Activated CD4-positive, alpha-beta memory T cell treated with anti-CD3 and anti-CD28 coated beads, Interleukin-2, amount 10 ng/mL, durations not matched to agents 7 days and 5 days (primary cell): ENCODE results near the gene LMBRD1. TPM values are rescaled to one million over a fixed set of nuclear protein-coding genes. Genes with fewer than 3 reads are reported as not detected.

Source experiments
- CTCF ChIA-PET: fragments of 350-600 bp; sonication (Branson Sonifier 250); formaldehyde crosslinking; loops from one replicate; lab custom pipeline; 2021; ENCODE audit warnings: antibody characterized with exemption, inconsistent platforms; lab: Charles Lee
- POLR2A ChIA-PET: fragments of 350-600 bp; sonication (Branson Sonifier 250); formaldehyde crosslinking; loops from one replicate; lab custom pipeline; 2021; ENCODE audit warnings: antibody characterized with exemption; lab: Charles Lee
- DNase-seq: peaks from one replicate; pipeline ENCODE4 v3.0.0-alpha.2; 2020
- H3K27ac Mint-ChIP-seq: one replicate; pipeline ENCODE4 v1.8.0; 2021; ENCODE audit warnings: mild to moderate bottlenecking, mixed read lengths
- H3K27me3 Mint-ChIP-seq: one replicate; pipeline ENCODE4 v1.8.0; 2021; ENCODE audit warnings: mixed read lengths
- H3K36me3 Mint-ChIP-seq: one replicate; pipeline ENCODE4 v1.8.0; 2021; ENCODE audit warnings: low read depth, mixed read lengths
- H3K4me1 Mint-ChIP-seq: one replicate; pipeline ENCODE4 v1.8.0; 2021; ENCODE audit warnings: mixed read lengths
- H3K4me3 Mint-ChIP-seq: one replicate; pipeline ENCODE4 v1.8.0; 2021; ENCODE audit warnings: mild to moderate bottlenecking, mixed read lengths
- H3K9me3 Mint-ChIP-seq: one replicate; pipeline ENCODE4 v1.8.0; 2021; ENCODE audit warnings: mixed read lengths
- total RNA-seq, 2 experiments: library from RNA; stranded (reverse); gene quantifications; one replicate each; pipeline ENCODE4 v1.2.3, GENCODE V29; 2021

The LMBRD1 gene
- total RNA-seq, 2 experiments from 2014 or later, result 30.0 to 30.7 TPM

DNA sequence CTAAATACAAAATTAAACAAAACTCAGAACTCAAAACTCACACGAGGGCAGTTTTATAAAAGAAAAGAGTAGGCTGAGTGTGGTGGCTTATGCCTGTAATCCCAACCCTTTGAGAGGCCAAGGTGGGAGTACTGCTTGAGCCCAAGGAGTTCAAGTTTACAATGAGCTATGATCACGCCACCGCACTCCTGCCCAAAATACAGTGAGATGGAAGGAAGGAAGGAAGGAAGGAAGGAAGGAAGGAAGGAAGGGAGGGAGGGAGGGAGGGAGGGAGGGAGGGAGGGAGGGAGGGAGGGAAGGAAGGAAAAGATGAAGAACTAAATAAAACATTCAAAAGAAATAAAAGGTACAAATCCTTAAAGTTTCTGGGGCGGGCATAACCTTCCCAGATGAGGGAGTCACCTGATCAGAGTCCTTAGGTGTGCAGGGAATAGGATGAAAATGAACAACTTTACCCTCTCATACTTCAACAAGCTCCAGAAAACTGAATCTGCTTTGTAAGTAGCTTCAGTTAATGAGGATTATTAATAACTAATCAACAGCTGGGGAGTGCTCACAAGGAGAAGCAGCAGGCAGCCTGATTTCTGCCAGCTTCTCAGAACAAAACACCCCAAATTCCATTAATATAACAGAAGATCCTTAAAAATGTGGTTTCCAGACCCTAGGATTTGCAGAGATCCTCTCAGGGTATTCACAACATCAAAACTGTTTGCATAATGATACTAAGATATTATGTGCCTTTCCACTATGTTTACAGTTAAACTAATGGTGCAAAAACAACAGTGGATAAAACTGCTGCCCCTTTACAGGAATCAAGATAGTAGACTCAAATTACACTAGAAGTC is 21.8 kb downstream of the LMBRD1 start:
- H3K27me3 Mint-ChIP-seq, result no peaks in the 10 kb centered on the region
- H3K4me1 Mint-ChIP-seq, result peaks cover 3% of the 10 kb centered on the region
- ChIA-PET CTCF (no interaction called here), POLR2A (no interaction called here)
- no peak for DNase-seq
- H3K36me3 Mint-ChIP-seq, result peaks cover 69% of the 10 kb centered on the region
- no peak overlapping the region for H3K4me3 Mint-ChIP-seq
- H3K9me3 Mint-ChIP-seq, result peaks cover 5% of the 10 kb centered on the region
- no peak overlapping the region for H3K27ac Mint-ChIP-seq

DNA sequence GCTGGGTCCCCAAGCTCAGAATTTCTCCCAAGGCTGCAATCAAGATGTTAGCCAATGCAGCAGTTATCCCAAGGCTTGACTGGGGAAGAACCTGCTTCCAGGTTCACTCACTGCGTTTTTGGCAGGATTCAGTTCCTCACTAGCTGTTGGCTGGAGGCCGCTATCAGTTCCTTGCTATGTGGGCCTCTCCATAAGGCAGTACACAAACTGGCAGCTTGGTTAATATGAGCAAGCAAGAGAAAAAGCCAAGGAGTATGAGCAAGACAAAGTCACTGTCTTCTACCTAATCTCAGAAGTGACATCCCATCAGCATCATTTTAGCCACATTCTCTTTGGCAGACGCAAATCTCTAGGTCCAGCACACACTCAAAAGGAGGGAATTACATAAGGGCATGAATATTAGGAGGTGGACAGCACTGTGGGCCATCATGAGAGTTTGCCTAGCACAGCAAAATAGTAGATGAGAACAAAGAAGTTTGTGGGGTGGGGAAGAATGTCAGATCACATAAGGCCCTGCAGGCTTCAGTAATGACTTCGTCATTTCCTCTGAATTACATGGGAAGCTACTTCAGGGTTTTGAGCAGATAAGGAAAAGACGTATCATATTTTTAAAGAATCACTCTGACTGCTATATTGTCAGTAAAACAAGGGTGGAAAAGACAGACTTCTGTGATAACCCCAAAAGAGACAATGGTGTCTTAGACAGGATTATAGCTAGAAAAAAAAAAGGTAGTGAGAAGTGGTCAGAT is 25.5 kb downstream of the LMBRD1 start:
- no peak for DNase-seq
- peaks cover 5% of the 10 kb centered on the region for H3K9me3 Mint-ChIP-seq
- H3K4me3 Mint-ChIP-seq, result no peak overlapping the region
- H3K27ac Mint-ChIP-seq, result no peak overlapping the region
- ChIA-PET POLR2A (no interaction called here), CTCF (no interaction called here)
- peaks cover 3% of the 10 kb centered on the region for H3K4me1 Mint-ChIP-seq
- H3K36me3 Mint-ChIP-seq, result peaks cover 52% of the 10 kb centered on the region
- H3K27me3 Mint-ChIP-seq, result no peaks in the 10 kb centered on the region

DNA sequence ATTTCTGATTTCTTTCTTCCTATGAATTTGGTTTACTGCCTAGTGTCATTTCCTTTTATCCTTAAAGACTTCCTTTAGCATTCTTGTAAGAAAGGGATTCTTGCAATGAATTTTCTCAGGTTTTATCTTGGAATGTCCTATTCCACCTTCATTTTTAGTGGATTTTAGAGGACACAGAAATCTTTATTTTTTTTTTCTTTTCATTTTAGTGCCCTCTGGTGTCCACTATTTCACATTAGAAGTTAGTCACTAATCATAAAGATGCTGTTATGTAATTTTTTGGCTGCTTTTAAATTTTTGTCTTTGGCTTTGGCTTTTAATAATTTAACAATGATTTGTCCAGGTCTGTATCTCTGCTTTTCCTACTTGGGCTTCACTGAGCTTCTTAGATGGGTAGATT is 28.1 kb downstream of the LMBRD1 start:
- Mint-ChIP-seq H3K36me3 (peaks cover 38% of the 10 kb centered on the region), H3K9me3 (no peaks in the 10 kb centered on the region), H3K27ac (no peak overlapping the region), H3K4me3 (no peak overlapping the region), H3K4me1 (peaks cover 3% of the 10 kb centered on the region), H3K27me3 (no peaks in the 10 kb centered on the region)
- POLR2A ChIA-PET, result no interaction called here
- no peak for DNase-seq
- CTCF ChIA-PET, result no interaction called here

DNA sequence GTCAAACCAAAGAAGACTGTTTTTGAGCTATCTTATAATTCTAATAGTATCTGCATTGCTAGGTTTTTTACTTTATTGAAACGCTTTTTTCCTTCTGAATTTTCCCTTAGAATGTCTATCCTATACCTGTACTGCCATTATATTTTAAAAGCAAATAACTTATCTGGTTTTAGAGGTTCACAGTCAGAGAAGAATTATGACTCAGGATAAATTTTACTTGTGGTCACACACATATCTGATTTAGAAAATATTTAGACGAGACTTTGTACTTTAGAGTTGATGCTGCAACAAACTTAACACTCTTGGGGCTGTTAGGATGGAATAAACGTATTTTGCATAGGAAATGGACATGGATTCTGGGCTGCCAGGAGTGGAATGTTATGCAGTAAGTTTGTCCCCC is 33.0 kb downstream of the LMBRD1 start:
- no peak overlapping the region for H3K27ac Mint-ChIP-seq
- no peaks in the 10 kb centered on the region for H3K9me3 Mint-ChIP-seq
- no peaks in the 10 kb centered on the region for H3K4me1 Mint-ChIP-seq
- no peak overlapping the region for H3K4me3 Mint-ChIP-seq
- DNase-seq, result no peak
- ChIA-PET CTCF (interaction anchor here (1.6 kb wide), 1 partner anchor 30 kb away, joined by 3 read pairs; no protein-coding TSS in a partner anchor), POLR2A (no interaction called here)
- peaks cover 16% of the 10 kb centered on the region for H3K36me3 Mint-ChIP-seq
- H3K27me3 Mint-ChIP-seq, result no peaks in the 10 kb centered on the region

DNA sequence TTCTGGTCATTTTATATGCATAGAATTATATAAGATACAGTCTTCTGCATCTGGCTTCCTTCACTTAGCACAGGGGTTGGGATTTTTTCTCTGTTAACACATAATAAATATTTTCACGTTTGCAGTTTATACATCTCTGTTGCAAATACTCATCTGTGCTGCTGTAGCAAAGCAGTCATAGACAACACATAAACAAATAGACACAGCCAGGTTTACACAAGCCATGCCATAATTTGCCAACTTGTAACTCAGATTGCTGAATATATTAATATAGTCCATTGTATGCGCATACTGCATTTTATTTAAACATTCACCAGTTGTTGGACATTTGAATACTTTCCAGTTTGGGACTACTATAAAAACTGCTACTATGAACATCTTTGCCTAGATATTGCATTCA is 35.0 kb downstream of the LMBRD1 start:
- CTCF ChIA-PET, result no interaction called here
- POLR2A ChIA-PET, result no interaction called here
- Mint-ChIP-seq H3K27me3 (no peaks in the 10 kb centered on the region), H3K4me3 (no peak overlapping the region), H3K36me3 (peaks cover 19% of the 10 kb centered on the region), H3K27ac (no peak overlapping the region), H3K9me3 (peaks cover 2% of the 10 kb centered on the region), H3K4me1 (peaks cover 4% of the 10 kb centered on the region)
- no peak for DNase-seq

DNA sequence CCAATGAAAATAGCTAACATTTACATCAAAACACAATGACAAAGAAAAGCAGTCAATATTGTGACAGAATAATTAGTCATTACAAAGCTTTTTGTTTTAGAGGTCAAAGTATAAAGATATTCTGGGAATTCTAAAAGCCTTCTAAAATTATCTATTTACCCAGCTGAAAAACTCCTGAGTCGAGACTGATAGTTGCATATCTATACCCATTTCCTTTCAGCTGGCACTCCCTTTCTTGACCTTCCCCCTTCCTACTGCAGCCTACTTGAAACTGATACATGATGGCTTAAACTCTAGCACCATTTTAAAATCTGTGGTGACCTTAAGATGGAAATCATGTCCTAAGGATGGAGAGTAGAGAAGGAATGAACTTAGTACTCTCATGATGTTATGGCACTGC is 38.6 kb downstream of the LMBRD1 start:
- ChIA-PET POLR2A (no interaction called here), CTCF (no interaction called here)
- Mint-ChIP-seq H3K36me3 (peaks cover 32% of the 10 kb centered on the region), H3K27me3 (no peaks in the 10 kb centered on the region), H3K4me3 (no peak overlapping the region), H3K4me1 (peaks cover 6% of the 10 kb centered on the region), H3K9me3 (peaks cover 11% of the 10 kb centered on the region), H3K27ac (no peak overlapping the region)
- no peak for DNase-seq

DNA sequence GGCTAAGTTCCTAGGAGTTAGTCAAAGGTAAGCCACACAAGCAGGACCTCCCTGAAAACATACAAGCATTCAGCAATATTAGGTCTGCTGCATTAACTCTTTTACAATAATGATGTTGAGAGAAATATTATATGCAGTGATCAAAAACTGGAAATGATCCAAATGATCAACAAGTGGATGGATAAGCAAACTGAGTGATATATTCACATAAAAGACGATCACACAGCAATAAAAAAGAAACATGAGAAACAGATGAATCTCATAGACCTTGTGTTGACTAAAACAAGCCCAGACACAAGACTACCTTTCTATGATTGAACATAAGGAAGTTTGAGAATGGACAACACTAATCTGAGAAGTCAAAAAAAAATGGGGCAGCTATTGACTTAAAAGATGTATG is 39.9 kb downstream of the LMBRD1 start:
- no peak for DNase-seq
- CTCF ChIA-PET, result no interaction called here
- H3K4me3 Mint-ChIP-seq, result no peak overlapping the region

DNA sequence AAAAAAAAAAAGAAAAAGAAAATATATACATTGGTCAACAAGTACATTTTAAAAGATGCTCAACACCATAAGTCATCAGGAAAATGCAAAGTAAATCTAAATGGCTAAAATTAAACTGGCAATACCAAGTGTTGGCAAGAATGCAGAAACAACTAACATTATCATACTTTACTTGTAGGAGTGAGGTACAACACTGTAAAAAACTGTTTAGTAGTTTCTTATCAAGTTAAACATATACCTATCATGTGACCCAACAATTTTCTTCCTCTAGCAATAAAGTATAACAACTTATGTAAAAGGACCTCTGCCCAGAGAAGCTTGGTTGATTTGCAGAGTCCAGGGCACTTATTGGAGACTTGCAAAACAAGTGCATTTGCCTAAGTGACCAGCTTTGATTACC is 40.4 kb downstream of the LMBRD1 start:
- peaks cover 6% of the 10 kb centered on the region for H3K4me1 Mint-ChIP-seq
- H3K36me3 Mint-ChIP-seq, result peaks cover 26% of the 10 kb centered on the region
- H3K4me3 Mint-ChIP-seq, result no peak overlapping the region
- ChIA-PET CTCF (no interaction called here), POLR2A (interaction anchor here (0.6 kb wide), 1 partner anchor 217 kb away, joined by 3 read pairs; no protein-coding TSS in a partner anchor)
- H3K27me3 Mint-ChIP-seq, result no peaks in the 10 kb centered on the region
- H3K27ac Mint-ChIP-seq, result no peak overlapping the region
- DNase-seq, result no peak
- H3K9me3 Mint-ChIP-seq, result peaks cover 11% of the 10 kb centered on the region

More for the DNA sequence above, 39.9 kb downstream of the LMBRD1 start:
- peaks cover 11% of the 10 kb centered on the region for H3K9me3 Mint-ChIP-seq
- H3K27ac Mint-ChIP-seq, result no peak overlapping the region
- peaks cover 26% of the 10 kb centered on the region for H3K36me3 Mint-ChIP-seq
- POLR2A ChIA-PET, result no interaction called here
- peaks cover 6% of the 10 kb centered on the region for H3K4me1 Mint-ChIP-seq
- H3K27me3 Mint-ChIP-seq, result no peaks in the 10 kb centered on the region

DNA sequence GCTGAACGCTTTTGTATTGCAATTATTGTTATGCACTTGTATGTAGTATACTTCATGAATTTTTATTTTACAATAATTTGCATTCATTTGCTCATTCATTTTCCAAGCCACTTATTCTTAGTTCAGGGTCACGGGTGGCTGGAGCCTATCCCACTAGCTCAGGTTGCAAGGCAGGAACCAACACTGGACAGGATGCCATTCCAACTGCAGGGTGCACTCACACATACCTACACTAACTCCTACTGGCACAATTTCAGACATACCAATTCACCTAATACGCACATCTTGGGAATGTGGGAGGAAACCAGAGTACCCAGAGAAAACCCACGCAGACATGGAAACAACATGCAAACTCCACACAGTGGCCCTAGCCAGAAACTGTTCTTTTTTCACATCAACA is 61.8 kb downstream of the LMBRD1 start:
- H3K9me3 Mint-ChIP-seq, result no peaks in the 10 kb centered on the region
- no peak for DNase-seq
- CTCF ChIA-PET, result interaction anchor here (0.6 to 1.6 kb wide), 4 partner anchors 19 to 543 kb away, joined by 3 to 4 read pairs (median 4); no protein-coding TSS in a partner anchor
- H3K4me3 Mint-ChIP-seq, result no peak overlapping the region
- H3K27me3 Mint-ChIP-seq, result no peaks in the 10 kb centered on the region
- peaks cover 3% of the 10 kb centered on the region for H3K36me3 Mint-ChIP-seq
- no peak overlapping the region for H3K27ac Mint-ChIP-seq
- POLR2A ChIA-PET, result no interaction called here
- no peaks in the 10 kb centered on the region for H3K4me1 Mint-ChIP-seq

DNA sequence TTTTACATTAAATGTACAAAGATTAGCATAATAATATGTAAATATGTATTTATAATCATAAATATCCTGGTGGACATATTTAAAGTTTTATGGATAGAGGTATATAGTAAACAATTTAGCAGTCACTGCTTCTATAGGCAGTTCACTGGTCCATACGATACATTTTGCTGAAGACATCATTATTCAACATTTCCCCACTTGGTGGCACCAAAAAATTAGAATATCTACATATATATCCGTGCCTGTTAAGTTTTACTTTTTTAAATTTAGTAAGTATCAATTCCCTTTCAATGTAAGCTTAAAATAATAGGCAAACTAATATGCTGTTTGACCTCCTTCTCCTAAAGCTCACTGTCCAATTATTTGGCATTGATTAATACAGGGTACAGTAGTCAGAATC is 64.2 kb downstream of the LMBRD1 start:
- Mint-ChIP-seq H3K4me1 (no peaks in the 10 kb centered on the region), H3K4me3 (no peak overlapping the region), H3K9me3 (no peaks in the 10 kb centered on the region), H3K27me3 (no peaks in the 10 kb centered on the region), H3K27ac (no peak overlapping the region), H3K36me3 (no peaks in the 10 kb centered on the region)
- ChIA-PET POLR2A (no interaction called here), CTCF (no interaction called here)
- DNase-seq, result no peak

DNA sequence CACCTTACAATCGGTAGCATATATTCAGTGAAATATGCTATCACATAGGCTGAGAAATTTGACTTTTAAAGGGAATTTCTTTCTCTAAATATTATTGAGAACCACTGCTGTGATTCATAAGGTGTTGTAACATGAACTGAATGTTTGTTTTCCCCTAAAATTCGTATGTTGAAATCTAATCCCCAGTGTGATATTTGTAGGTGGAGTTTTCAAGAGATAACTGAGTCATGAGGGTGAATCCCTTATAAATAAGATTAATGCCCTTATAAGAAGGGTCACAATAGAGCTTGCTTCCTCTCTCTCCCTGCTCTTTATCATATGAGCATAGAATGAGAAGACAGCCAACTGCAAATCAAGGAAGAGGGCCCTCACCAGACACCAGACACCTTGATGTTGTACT is 64.8 kb downstream of the LMBRD1 start:
- Mint-ChIP-seq H3K27me3 (no peaks in the 10 kb centered on the region), H3K27ac (no peak overlapping the region), H3K4me3 (no peak overlapping the region), H3K36me3 (no peaks in the 10 kb centered on the region), H3K9me3 (no peaks in the 10 kb centered on the region), H3K4me1 (no peaks in the 10 kb centered on the region)
- ChIA-PET CTCF (interaction anchor here (1.4 to 1.8 kb wide), 3 partner anchors 9 to 376 kb away, joined by 3 to 5 read pairs (median 3); no protein-coding TSS in a partner anchor), POLR2A (no interaction called here)
- no peak for DNase-seq

DNA sequence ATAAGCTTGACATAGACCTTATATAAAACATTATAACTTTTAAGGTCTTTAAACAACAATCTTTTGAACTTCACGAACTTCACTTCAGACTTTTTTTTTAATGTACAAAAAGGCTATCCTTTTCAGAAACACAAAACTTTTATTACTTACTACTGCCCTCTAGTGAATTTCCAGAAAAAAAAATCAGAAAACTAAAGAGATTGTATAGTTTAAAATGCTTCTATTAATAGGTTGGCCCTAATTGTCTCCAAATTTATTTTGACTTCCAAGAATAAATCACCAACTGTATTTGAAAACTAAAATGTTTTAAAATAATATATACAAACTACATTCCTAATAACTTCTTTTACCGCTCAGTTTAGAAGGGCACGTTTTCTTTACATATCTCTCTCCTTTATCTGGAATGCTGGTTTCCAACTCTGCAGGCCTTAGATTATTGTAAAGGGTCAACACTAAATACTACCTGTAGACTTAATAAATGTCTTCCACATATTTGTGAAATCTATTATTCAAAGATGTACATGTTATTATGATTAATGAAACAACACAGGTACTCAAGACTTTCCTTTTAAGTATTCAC is 66.8 kb downstream of the LMBRD1 start:
- no peak for DNase-seq
- Mint-ChIP-seq H3K36me3 (peaks cover 11% of the 10 kb centered on the region), H3K27me3 (no peaks in the 10 kb centered on the region), H3K4me3 (no peak overlapping the region), H3K9me3 (peaks cover 4% of the 10 kb centered on the region), H3K27ac (no peak overlapping the region), H3K4me1 (no peaks in the 10 kb centered on the region)
- ChIA-PET CTCF (interaction anchor here (0.5 to 1.8 kb wide), 5 partner anchors 11 to 378 kb away, joined by 3 to 5 read pairs (median 3); no protein-coding TSS in a partner anchor), POLR2A (no interaction called here)

DNA sequence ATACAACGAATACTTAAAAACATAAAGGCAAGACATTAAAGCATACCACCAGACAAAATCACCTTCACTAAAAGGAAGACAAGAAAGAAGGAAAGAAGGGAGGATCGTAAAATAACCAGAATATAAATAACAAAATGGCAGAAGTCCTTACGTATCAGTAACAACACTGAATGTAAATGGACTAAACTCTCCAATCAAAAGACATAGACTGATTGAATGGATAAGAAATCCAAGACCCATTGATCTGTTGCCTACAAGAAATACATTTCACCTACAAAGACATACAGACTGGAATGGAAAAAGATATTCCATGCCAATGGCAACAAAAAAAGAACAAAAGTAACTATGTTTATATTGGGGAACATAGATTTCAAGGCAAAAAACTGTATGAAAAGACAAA is 74.1 kb downstream of the LMBRD1 start:
- ChIA-PET CTCF (no interaction called here), POLR2A (no interaction called here)
- H3K9me3 Mint-ChIP-seq, result peaks cover 4% of the 10 kb centered on the region
- H3K4me1 Mint-ChIP-seq, result no peaks in the 10 kb centered on the region
- no peak overlapping the region for H3K4me3 Mint-ChIP-seq
- no peak for DNase-seq
- no peak overlapping the region for H3K27ac Mint-ChIP-seq
- no peaks in the 10 kb centered on the region for H3K27me3 Mint-ChIP-seq
- H3K36me3 Mint-ChIP-seq, result peaks cover 45% of the 10 kb centered on the region
